LHCN-M2 (cell line): ENCODE data around the gene ZDHHC17. TPM values are rescaled to one million over a fixed set of nuclear protein-coding genes. Genes with fewer than 3 reads are reported as not detected.
A peak's percentile ranks its signal among the peaks of the same experiment; 100 is the strongest.
"Not testable (repeated sequence)": the region's sequence is repeated elsewhere in the genome, so short reads cannot be mapped to it uniquely, and the experiment has no call there.

ENCODE experiments used
- DNase-seq: peaks from one replicate; pipeline ENCODE4 v3.0.0-alpha.2; 2012; ENCODE audit warnings: low read depth
- polyA plus RNA-seq: library from polyadenylated mRNA; unstranded; fragments of >200 nt; gene quantifications from one replicate; pipeline ENCODE4 v1.2.1, GENCODE V29; 2012; ENCODE audit warnings: missing spikeins
- total RNA-seq: library from RNA; depleted of rRNA; stranded (reverse); fragments of >200 nt; gene quantifications from 2 replicates; pipeline ENCODE4 v1.2.3, GENCODE V29; 2014; rRNA removed

The ZDHHC17 gene
- total RNA-seq, result 18.1 and 23.9 TPM in 2 replicates
- 6.7 TPM for polyA plus RNA-seq

GRCh38 chr12:76763746-76764675, at the start of gene ZDHHC17:
TSS of gene ZDHHC17 (plus strand) at chr12:76764115. CDS start at chr12:76764237, 122 bp downstream.
- DNase-seq, result peak; percentile 91

DNA sequence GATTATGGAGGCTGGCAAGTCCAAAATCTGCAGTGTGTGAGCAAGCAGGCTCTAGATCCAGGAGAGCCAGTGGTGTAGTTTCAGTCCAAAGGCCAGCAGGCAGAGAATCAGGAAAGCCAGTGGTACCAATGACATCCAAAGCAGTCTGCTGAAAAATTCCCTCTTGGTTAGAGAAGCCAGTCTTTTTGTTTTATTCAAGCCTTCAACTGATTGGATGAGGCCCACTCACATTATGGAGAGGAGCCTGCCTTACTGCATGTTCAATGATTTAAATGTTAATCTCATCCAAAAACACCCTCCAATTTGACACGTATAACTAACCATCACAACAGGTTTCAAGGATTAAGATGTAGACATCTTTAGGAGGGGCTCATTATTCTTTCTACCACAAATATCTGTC, 49.5 kb upstream of the ZDHHC17 start:
- no peak for DNase-seq

GRCh38 chr12:76714861-76715260, 49.1 kb upstream of the ZDHHC17 start:
- DNase-seq, result no peak

- no peak for DNase-seq
These were observed 48.6 kb upstream of the ZDHHC17 start for GRCh38 chr12:76715332-76715731.

DNA sequence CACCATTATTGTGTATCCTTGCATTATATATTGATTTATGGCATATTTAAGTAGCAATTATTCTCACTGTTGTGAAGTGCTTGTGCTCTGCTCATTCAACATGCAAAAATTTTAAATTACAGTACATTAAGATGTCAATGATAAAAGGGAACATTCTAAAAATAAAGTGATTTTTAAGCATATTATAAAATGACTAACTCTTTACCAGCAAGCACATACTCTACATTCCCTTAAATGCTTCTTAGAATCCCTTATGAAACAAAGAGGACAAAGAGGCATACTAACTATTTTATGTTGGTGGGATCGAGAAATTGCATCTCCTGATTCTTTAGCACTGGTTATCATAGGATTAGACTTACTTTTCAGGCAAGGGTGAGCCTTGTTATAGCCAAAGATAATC, 46.6 kb upstream of the ZDHHC17 start:
- no peak for DNase-seq

- DNase-seq, result no peak
These were observed 44.5 kb upstream of the ZDHHC17 start for GRCh38 chr12:76719171-76720041.

DNA sequence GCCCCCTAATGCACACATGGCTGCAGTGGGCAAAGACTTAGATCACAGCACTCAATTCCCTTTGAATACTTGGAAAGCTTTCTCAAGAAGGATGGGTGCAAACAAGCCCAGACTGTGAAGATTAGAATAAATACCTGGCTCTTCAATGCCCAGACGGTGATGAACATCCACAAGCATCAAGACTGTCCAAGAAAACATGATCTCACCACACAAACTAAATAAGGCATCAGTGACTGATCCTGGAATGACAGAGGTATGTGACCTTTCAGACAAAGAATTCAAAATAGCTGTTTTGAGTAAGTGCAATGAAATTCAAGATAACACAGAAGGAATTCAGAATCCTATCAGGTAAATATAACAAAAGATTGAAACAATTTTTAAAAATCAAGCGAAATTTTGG, 43.8 kb upstream of the ZDHHC17 start:
- peak; percentile 54 for DNase-seq

DNA sequence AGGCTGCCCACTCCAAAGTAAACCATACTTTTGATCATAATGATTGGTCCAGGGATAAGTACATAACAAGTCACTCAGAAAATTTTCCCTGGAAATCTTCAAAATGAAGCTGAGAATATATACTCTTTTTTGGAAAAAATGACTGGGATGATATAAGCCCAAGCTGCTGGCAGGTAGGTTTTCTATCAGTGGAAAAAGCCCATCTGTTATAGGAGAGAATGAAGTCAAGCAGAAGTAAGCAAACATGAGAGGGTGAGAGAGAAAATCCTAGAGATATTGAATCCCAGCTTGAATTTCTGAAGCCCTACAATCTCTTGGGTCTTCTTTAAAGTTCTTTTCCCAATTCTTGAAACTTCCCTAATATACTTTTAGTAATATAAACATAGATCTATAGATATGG, 37.3 kb upstream of the ZDHHC17 start:
- no peak for DNase-seq

GRCh38 chr12:76732188-76732587, 31.7 kb upstream of the ZDHHC17 start:
- not testable (repeated sequence) for DNase-seq

DNA sequence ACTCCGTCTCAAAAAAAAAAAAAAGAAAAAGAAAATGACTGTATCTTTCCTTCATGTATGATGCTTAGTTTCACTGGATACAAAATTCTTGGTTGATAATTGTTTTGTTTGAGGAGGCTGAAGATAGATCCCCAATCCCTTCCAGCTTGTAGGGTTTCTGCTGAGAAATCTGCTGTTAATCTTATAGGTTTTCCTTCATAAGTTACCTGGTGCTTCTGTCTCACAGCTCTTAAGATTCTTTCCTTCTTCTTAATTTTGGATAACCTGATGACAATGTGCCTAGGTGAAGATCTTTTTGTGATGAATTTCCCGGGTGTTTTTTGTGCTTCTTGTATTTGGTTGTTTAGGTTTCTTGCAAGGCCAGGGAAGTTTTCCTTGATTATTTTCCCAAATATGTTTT, 26.2 kb upstream of the ZDHHC17 start:
- DNase-seq, result not testable (repeated sequence)

- no peak for DNase-seq
These were observed 24.9 kb upstream of the ZDHHC17 start for GRCh38 chr12:76738824-76739579.

GRCh38 chr12:76739896-76740295, 24.0 kb upstream of the ZDHHC17 start:
- no peak for DNase-seq

- DNase-seq, result no peak
These were observed 23.4 kb upstream of the ZDHHC17 start for GRCh38 chr12:76740501-76740900.

DNA sequence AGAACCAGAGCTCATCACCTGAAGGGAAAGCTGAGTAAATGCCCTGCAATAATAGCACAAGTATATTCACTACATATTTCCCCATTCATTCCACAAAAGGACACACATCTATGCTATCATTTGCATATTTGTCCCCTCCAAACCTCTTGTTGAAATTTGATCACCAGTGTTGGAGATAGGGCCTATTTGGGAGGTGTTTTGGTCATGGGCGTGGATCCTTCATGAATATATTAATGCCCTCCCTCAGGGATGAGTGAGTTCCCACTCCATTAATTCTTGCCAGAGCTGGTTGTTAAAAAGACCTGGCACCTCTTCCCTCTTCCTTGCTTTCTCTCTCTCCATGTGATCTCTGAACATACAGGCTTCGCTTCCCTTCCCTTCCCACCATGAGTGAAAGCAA, 18.6 kb upstream of the ZDHHC17 start:
- DNase-seq, result no peak

DNA sequence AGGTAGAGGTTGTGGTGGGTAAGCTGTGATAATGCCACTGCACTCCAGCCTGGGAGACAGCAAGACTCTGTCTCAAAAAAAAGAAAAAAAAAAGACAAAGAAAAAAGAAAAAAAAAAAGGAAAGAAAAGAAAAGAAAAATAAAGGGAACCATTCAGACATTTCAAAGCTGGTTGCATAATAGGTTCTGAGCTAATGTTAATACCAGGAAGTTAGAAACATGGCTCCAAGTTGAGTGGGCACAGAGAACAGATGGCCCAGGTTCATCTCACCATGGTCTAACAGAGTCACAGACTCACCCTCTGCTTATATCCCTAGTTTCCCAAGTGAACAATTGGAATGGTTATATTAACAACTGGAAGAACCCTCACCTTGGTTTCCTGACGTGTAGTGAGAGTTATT, 17.4 kb upstream of the ZDHHC17 start:
- no peak for DNase-seq

DNA sequence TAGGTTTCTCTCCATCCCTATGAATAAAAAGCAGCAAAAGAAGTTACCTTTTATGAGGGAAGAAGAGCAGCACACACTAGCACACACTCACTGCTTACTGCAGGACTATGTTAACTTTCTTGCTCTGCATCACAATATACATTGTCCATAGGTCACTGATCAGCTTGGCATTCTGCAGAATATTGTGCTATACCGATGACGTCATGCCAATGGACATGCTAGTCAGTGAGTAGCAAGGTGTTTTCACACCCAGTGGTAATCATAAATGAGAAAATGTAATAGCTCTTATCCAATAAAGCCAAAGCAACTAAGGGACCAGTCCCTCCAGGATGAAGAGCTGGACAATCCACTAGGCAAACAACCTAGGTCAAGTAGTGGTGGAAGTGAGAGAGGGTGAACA, 16.7 kb upstream of the ZDHHC17 start:
- DNase-seq, result no peak

- DNase-seq, result no peak
These were observed 8.0 kb upstream of the ZDHHC17 start for GRCh38 chr12:76755829-76756379.

DNA sequence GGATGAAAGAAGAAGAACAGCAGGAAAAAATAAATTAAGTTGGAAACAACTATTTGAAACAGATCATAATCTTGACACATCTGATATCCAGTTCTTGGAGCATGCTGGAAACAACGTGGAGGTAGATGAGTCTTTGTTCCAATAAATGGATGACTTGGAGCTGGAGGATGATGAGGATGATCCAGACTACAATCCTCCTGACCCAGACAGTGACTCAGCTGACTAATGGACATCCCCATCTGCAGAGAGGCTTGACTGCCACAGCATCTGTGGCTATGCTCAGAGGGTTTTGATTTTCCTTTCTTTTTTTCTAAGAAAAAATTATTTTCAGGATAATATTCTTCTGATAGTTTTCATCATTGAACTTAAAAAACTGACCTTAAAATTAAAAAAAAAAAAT, 6.2 kb upstream of the ZDHHC17 start:
- peak; percentile 43 for DNase-seq

GRCh38 chr12:76762601-76762980, 1.3 kb upstream of the ZDHHC17 start:
- no peak for DNase-seq

DNA sequence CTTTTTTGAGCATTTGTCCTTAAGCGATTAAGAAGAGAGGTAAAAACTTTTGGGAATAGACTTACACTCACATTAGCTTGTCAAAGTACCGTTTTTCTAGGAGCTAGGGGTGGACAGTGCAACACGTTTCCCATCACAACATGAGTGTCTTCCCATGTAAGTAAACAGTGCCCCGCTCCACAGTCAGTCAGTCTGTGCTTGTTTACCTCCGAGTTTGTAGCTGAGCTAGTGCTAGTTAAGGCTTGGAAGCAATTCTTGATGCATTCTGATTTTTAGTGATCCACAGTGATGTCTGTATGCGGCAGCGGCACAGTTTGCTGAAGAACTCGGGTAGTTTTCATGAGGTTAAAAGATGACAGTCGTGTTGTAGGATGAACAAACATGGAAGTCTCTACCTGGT, 941 bp downstream of the ZDHHC17 start:
- DNase-seq, result peak; percentile 8

GRCh38 chr12:76765598-76765997, 1.7 kb downstream of the ZDHHC17 start:
- DNase-seq, result no peak
